Activated CD4-positive, alpha-beta T cell treated with anti-CD3 and anti-CD28 coated beads, Interleukin-2, amount 50 U/mL, for 24 hours (primary cell): ENCODE measurements around the gene PNMA5.
"Not testable (repeated sequence)": the region's sequence is repeated elsewhere in the genome, so short reads cannot be mapped to it uniquely, and the experiment has no call there.

Source experiments
- DNase-seq, 2 donors: peaks; one replicate each; pipeline ENCODE4 v3.0.0-alpha.2; 2020; ENCODE audit warnings: low read depth in 1 of 2, low spot score in 1 of 2

PNMA5 gene

DNA sequence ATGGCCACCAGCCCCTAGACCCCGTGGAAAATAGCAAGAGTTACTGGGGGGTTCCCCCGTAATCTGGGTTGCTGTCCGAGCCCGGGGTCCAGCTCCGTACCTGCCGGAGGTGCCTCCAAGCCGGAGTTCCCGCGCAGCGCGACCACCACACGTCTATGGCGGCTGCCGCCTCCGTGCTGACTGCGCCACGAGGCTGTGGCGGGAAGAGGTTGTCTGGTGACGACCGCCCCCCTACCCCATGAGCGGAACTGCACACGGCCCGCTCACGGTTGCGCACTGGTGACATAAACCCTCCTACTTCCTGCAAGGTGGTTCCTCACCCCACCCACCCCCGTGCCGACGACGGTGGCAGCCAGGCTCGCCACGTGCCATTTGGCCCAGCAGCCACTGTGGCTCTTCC is at the start of gene PNMA5:
PNMA5 (minus strand) TSS at position 184 of the 400 bp plus-strand sequence. CDS start 2,518 bp downstream, outside the sequence.
- DNase-seq, result no peak

DNA sequence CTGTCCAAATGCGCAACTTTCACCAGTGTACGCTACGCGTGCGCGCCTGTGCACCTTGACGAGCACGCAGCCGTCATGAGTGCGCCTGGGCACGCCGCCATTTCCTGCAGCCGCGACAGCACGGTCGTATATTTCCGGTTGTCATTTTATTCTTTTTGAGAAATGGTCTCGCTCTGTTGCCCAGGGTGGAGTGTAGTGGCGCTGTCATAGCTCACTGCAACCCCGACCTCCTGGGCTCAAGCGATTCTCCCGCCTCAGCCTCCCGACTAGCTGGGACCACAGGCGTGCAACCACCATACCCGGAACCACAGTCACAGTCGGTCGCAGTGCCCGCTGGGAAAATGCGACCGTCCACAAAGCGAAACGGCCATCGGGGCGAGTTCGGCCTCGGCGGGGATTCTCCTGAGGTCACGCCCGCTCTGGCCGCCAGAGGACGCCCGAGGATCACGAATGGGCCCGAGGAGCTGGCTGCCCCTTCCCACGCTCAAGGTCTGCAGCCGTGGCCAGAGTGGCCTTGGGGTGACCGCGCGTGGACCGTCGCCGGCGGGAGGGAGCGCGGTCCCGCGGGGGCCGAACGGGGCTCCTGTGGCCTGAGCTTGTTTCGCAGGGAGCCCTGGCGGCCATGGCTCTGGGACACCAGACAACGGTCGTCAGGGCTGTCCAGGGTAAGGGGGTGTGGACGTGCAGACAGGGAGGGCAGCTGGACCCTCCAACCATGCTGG is 38.6 kb upstream of the PNMA5 start:
- DNase-seq, result peak; percentile 28 to 41

DNA sequence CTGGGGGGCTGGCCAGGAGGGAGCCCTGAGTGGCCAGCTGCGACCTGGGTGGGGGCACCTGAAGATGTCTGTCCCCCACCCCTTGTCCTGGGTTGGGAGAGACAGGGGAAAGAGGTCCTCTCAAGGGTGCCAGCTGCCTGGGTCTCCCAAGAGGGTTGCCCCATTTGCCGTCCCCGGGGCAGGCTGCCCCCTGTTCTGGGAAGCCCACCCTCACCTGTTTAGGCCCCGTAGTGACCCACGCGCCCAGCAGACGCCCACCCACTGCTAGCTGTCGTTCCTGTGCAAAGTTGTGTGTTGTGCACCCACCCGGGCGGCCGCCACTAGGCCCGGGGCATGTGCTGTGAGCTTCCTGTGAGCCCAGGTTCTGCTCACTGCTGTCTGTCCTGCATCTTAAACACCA is 36.9 kb upstream of the PNMA5 start:
- DNase-seq, result no peak

DNA sequence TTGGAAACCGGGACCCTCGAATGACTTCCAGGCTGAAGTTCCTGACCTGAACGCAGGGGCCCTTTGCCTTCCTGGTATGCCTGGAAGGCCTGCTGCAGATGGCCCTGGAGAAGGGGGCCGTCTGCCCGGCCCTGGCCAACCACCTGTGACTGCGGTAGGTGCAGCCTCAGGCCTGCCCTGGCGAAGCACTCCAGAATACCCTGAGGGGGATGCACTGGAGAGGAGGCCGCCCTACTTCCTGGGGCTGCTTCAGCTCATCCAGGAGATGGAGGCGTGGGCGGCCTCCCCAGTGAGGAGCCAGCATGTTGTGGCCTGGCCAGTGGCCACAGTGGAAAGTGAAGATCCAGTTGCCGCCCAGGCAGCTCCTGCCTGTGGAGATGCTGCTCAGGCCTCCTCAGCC is 36.0 kb upstream of the PNMA5 start:
- no peak for DNase-seq

DNA sequence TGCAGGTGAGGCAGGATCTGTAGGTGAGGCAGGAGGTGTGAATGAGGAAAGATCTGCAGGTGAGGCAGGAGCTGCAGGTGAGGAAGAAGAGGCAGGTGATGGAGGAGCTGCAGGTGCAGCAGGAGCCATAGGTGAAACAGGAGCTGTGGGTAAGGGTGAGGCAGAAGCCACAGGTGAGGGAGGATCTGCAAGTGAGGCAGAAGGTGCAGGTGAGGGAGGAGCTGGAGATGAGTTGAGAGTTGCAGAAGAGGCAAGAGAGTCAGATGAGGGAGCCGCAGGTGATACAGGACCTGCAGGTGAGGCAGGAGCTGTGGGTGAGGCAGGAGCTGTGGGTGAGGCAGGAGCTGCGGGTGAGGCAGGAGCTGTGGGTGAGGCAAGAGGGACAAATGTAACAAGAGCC is 35.2 kb upstream of the PNMA5 start:
- DNase-seq, result no peak

DNA sequence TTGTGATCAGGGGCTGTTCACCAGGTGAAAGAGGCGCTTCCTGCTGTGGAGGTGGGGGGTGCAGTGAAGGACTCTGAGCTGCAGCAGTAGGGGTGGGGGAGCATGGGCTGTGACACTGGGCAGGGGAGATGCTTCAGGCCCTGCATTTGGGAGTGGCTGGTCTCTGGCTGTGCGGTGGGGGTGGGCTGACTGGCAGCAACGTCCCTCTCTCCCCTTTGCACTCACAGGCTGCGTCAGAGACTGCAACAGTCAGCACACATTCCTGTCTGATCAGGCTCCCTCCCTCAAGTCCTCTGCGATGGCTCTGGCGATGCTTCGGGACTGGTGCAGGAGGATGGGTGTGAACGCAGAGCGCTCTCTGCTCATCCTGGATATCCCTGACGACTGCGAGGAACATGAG is 34.6 kb upstream of the PNMA5 start:
- not testable (repeated sequence) for DNase-seq

DNA sequence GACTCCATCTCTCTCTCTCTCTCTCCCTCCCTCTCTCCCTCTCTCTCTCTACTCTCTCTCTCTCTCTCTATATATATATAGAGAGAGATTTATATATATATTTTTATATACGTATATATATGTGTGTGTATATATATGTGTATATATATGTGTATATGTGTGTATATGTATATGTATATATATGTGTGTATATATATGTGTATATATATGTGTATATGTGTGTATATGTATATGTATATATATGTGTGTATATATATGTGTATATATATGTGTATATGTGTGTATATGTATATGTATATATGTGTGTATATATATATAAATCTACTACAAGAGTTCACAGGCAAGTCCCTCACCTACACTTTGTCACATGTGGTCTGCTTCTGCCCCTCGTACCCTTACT is 32.6 kb upstream of the PNMA5 start:
- DNase-seq, result not testable (repeated sequence)

DNA sequence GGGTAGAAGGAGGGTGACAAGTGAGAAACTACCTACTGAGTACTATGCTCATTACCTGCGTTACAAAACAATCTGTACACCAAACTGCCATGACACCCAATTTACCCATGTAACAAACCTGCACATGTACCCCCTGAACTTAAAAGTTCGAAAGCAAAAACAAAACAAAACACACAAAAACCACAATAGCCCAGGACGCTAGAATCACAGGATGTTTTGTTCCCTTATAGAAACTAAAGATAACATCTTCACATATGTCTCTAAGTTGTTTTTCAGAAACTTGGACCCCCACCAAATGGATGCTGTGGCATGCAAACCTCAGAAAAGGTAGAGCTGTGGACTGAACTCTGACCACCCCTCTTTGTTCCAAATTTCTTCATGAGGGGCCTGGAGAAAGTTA is 25.2 kb upstream of the PNMA5 start:
- DNase-seq, result no peak

DNA sequence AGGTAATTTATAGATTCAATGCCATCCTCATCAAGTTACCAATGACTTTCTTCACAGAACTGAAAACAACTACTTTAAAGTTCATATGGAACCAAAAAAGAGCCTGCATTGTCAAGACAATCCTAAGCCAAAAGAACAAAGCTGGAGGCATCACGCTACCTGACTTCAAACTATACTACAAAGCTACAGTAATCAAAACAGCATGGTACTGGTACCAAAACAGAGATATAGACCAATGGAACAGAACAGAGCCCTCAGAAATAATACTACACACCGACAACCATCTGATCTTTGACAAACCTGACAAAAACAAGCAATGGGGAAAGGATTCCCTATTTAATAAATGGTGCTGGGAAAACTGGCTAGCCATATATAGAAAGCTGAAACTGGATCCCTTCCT is 23.3 kb upstream of the PNMA5 start:
- DNase-seq, result not testable (repeated sequence)

DNA sequence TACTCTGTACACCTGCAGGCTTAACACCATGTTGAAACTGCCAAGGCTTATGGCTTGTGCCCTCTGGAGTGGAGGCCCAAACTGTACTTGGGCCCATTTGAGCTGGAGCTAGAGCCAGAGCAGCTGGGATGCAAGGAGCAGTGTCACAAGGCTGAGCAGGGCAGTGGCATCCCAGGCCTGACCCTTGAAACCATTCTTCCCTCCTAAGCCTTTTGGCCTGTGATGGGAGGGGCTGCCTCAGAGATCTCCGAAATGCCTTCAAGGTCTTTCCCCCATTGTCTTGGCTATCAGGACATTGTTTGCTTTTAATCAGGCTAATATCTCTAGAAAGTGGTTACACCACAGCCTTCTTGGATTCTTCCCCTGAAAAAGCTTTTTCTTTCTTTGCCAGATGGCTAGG is 10.9 kb upstream of the PNMA5 start:
- DNase-seq, result no peak

DNA sequence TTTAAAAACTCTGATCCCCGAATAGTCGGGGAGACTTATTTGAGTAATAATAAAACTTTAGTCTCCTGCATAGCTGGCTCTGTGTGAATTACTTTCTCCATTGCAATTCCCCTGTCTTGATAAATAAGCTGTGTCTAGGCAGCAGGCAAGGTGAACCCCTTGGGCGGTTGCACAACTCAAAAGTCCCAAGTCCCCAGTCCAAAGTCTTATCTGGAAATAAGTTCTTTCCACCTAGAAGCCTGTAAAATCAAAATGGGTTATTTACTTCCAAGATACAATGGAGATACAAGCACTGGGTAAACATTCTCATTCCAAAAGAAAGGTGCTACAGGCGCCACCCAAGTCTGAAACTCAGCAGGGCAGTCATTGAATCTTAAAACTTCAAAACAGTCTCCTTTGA is 10.1 kb upstream of the PNMA5 start:
- no peak for DNase-seq

DNA sequence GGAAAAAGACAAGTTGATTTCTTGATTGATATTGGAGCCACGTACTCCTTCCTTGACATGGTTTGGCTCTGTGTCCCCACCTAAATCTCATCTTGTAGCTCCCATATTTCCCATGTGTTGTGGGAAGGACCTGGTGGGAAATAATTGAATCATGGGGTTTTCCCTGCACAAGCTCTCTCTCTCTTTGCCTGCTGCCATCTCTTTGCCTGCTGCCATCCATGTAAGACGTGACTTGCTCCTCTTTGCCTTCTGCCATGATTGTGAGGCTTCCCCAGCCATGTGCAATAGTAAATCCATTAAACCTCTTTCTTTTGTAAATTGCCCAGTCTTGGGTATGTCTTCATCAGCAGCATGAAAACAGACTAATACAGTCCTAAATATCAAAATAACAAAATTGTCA is 8.3 kb upstream of the PNMA5 start:
- not testable (repeated sequence) for DNase-seq

DNA sequence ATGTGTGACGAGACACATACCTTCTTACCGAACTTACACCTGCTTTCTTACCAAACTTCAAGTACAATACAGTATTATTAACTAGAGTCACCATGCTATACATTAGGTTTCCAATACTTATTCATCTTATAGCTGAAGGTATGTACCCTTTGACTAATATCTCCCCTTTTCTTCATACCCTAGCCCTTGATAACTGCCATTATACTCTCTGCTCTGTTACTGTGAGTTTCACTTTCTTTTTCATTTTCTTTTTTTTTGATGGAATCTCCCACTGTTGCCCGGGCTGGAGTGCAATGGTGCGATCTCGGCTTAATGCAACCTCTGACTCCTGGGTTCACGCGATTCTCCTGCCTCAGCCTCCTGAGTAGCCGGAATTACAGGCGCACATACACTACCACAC is 3.4 kb upstream of the PNMA5 start:
- DNase-seq, result no peak

DNA sequence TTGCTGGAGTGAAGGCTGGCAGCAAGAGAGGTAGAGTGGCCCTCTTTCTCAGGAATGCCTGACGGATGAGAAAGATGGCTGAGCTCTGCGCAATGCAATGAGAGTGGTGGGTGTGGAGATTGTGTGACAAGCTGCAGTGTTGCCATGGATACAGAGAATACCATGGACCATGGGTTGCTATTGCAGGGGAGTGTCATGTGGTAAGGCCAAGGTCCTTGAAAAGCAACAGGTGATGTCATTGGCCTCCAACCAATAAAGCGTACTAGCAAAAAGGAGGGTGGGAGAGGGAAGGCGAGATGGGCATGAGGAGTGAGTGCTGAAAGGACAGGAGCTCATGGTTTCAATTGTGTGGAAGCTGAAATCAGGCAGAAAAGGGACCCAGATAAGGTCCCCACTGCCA is 1.8 kb downstream of the PNMA5 start:
- no peak for DNase-seq

DNA sequence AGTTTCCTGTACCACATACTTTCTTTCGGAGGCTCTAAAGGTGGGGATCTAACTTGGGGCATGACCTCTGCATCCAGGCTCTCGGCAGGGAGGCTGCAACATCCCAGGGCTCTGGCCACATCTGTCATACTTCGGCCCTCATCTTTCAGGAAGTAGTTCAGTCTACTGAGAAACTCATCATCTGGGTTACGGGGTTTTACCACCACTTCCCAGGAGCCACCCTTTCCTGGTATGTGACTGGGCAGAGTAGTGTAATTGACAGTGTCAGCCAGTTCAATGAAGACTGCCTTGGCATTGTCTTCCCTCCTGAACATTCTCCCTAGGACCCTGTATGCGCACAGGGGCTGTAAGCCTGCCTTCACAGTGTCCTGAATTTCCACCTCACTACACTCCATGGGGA is 2.8 kb downstream of the PNMA5 start:
- no peak for DNase-seq

DNA sequence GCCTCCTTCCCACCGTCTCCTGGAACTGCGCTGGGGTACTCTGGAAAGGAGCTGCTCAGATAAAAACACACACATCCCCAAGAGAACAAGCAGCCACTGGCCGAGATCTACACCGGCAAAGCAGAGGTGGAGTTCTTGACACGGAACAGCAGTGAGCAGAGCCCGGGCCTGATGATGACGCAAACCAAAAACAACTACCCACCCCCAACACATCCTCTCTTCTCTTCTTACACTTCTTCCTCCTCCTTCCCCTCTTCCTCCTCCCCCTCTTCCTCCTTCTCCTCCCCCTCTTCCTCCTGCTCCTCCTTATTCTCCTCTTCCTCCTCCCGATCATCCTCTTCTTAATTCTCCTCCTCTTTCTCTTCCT is 4.6 kb downstream of the PNMA5 start:
- no peak for DNase-seq

DNA sequence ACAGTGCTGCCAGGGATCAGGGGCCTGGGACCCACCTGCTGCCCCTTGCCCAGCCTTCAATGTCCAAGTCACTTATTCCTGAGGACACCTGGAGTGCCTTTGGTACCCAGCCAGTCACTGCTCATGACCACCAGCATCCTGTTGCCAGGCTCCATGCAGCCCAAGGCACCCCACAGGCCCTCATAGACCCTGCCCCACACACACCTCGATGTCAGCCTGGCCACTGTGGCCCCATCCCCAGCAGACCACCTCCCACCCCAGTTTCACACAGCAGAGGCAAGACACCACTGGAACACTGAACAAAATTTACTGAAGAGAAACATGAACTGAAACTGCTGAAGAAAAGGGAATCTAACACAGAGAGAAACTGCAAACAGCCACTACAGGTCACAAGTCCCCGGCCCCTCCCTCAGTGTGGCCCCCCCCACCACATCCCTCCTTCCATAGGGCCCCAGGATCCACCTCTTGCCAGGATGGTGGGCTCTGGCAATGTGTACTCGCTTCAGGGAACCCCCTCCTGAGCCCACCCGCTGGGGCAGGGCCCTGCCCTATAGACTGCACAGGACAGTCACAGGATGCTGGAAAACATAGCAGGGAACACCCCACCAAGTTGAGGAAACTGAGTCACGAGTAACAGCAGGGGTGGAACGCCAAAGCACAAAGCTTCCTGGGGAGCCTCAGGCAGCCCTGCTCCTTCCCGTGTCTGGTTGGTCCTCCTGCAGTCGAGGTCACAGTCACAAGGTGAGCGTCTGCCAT is 5.2 kb downstream of the PNMA5 start:
- DNase-seq, result no peak

DNA sequence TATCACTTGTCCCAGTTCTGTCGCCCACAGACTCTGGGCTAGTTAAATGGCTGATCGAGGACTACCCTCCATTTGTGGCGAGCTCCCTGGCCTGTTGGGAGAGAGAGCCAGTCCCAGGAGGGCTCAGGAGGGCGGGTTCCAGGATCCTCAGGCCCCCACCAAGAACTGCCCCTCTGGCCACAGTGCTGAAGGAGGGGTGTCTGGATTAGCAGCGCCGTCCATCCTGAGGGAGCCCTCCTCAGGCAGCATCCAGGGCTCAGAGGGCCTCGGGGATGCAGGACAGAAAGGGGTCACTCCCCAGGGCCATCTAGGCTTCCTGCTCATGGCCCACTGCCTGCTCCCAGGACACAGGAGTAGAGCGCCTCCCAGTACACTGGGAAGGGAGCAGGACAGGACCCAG is 6.1 kb downstream of the PNMA5 start:
- DNase-seq, result no peak

DNA sequence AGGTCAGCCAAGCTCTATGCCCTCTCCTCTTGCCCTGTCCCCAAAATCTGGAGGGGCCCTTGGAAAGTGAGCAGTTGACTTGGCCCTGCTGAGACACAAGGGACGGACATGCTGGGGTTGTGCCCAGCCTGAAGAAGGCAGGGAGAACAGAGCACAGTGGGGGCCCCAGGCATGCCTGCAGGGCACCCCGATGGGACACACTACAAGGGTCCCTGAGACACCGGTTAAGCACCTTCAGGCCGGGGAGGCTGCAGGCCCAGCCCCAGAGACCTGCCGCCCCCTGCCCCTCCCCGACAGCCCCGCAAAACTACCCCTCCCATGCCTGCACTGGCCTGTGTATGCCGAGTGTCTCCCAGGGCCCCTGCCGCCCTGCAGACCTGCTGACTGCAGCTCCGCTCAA is 6.8 kb downstream of the PNMA5 start:
- not testable (repeated sequence) for DNase-seq

DNA sequence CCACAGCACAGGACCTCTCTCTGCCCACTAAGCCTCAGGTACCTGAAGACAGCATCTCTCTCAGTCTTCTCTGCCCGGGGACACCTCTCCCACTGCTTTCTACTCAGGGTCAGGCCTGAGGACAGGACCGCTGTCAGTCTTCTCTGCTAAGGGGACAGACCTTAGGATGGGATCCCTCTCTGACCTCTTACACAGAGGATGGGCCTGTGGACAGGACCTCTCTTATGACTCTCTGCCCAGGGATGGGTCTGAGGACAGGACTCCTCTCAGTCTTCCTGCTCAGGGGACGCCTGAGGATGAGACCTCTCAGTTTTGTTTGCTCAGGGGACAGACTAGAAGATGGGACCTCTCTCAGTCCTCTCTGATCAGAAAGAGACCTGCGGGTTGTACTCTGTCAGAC is 8.5 kb downstream of the PNMA5 start:
- not testable (repeated sequence) for DNase-seq

DNA sequence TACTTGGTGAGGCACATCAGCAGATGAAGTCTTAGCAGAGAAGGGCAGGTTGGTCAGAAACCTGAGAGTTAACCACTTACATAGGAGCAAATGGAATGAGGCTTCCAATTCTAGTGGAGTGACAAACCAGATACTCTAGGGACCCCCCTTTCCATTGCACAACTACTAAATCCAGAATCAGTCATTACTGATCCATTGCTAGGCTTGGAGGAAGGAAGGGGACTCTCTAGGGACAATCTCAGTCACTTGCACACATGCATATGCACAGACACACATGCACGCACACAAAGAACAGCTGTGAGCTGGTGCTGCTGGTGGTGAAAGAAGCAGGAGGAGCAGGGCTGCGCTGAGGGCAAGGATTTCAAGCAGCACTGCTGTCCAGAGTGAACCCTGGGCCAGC is 25.7 kb downstream of the PNMA5 start:
- no peak for DNase-seq

DNA sequence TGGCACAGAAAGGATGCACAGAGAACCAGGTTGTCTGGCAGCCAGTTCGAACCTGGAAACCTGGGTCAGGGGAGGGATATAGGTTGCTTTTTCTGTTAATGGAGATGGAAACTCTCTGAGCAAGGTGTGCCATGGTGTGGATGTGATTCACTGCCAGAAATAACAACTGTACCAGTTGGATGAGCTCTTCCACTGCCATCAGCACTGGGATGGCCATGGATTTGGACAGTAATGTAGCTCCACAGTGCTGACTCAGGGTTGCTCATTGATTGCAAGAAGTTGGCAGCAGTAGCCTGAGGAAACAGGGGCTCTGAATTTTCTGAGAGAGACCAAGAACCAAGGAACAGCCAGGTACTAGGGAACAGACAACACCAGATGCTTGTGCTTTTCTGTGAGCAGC is 33.8 kb downstream of the PNMA5 start:
- DNase-seq, result no peak

DNA sequence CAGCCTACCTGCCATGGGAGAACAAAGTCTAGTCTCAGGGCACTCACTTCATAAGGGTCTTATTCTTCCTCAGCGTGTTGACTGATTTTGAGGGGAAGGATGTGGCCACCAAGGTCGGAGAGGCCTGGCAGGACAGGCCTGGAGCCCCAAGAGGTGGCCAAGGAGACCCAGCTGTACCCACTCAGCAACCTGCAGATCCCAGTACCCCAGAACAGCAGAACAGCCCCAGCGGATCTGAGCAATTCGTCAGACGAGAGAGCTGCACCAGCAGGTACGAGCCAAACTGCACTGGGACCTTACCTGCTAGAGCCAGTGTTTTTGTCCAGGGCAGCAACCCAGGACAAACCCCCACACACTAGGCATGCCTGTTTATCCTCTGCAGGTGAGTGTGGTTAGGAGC is 34.3 kb downstream of the PNMA5 start:
- DNase-seq, result no peak
